NOMO-1 treated with DMSO at 0.1 percent for 48 hours (cell line): ENCODE measurements around the gene MAP7D1.
A peak's percentile ranks its signal among the peaks of the same experiment; 100 is the strongest.
"Not testable (repeated sequence)": the region's sequence is repeated elsewhere in the genome, so short reads cannot be mapped to it uniquely, and the experiment has no call there.

Source experiments
- DNase-seq: peaks from one replicate; lab custom pipeline; 2025; ENCODE audit not compliant: unreplicated experiment; lab: John Stamatoyannopoulos, UW

MAP7D1 gene

GRCh38 chr1:36166938-36167905 is 11.3 kb downstream of the MAP7D1 start:
- no peak for DNase-seq

GRCh38 chr1:36168514-36168913 is 12.6 kb downstream of the MAP7D1 start:
- DNase-seq, result no peak

GRCh38 chr1:36170643-36171412 is 14.9 kb downstream of the MAP7D1 start:
- DNase-seq, result no peak

GRCh38 chr1:36172017-36172747 is 16.2 kb downstream of the MAP7D1 start:
- DNase-seq, result no peak

- no peak for DNase-seq
Observed at GRCh38 chr1:36172983-36173382, 17.0 kb downstream of the MAP7D1 start.

- DNase-seq, result no peak
Observed at GRCh38 chr1:36174713-36175112, 18.8 kb downstream of the MAP7D1 start.

- no peak for DNase-seq
Observed at GRCh38 chr1:36175137-36176095, 19.5 kb downstream of the MAP7D1 start.

GRCh38 chr1:36176106-36176949 is 20.4 kb downstream of the MAP7D1 start:
- DNase-seq, result no peak

- DNase-seq, result no peak
Observed at GRCh38 chr1:36177589-36178431, 21.9 kb downstream of the MAP7D1 start.

- DNase-seq, result no peak
Observed at GRCh38 chr1:36178471-36179219, 22.7 kb downstream of the MAP7D1 start.

- DNase-seq, result no peak
Observed at GRCh38 chr1:36179220-36179600, 23.2 kb downstream of the MAP7D1 start.

- no peak for DNase-seq
Observed at GRCh38 chr1:36182734-36183133, 26.8 kb downstream of the MAP7D1 start.

GRCh38 chr1:36183309-36183856 is 27.4 kb downstream of the MAP7D1 start:
- no peak for DNase-seq

- peak; percentile 80 for DNase-seq
Observed at GRCh38 chr1:36187800-36188593, 32.0 kb downstream of the MAP7D1 start.

GRCh38 chr1:36196805-36197204 is 40.8 kb downstream of the MAP7D1 start:
- DNase-seq, result not testable (repeated sequence)

GRCh38 chr1:36198641-36199040 is 42.7 kb downstream of the MAP7D1 start:
- no peak for DNase-seq
